Measurements from ENCODE around the gene SETX. TPM values are rescaled to one million over a fixed set of nuclear protein-coding genes. Genes with fewer than 3 reads are reported as not detected.

The SETX gene
- total RNA-seq, 1 donor from 2014 or later: 45.6 TPM

- Histone ChIP-seq H4K20me1 (ENCODE audit: insufficient read depth, low read length) (peaks cover 15% of the 10 kb centered on the region), H3K4me2 (ENCODE audit: low read length) (no peak overlapping the region), H3K9me3 (ENCODE audit: insufficient read depth, low read depth, low read length) (no peaks in the 10 kb centered on the region), H3K79me2 (ENCODE audit: insufficient read depth, low read length) (no peaks in the 10 kb centered on the region), H3K4me1 (ENCODE audit: insufficient read depth, low read length) (peaks cover 8% of the 10 kb centered on the region), H3K27ac (ENCODE audit: low read depth, low read length) (no peak overlapping the region), H2AFZ (ENCODE audit: low read depth, low read length) (no peak overlapping the region), H3K4me3 (ENCODE audit: insufficient read depth, low read depth, low read length) (no peak overlapping the region), H3K36me3 (ENCODE audit: insufficient read depth, low read length) (no peaks in the 10 kb centered on the region), H3K27me3 (ENCODE audit: insufficient read depth, low read length) (peaks cover 31% of the 10 kb centered on the region), H3K9ac (ENCODE audit: low read length) (no peak overlapping the region)
- FAIRE-seq (no peak), DNase-seq (ENCODE audit: low read depth) (no peak)
- TF ChIP-seq EZH2 (IDR thresholded peaks at IDR 0.05; ENCODE audit: insufficient read depth, low read length) (no peak), CTCF (IDR thresholded peaks at IDR 0.05; ENCODE audit: insufficient read depth, low read depth, low read length) (no peak)
- H3K27me3 Mint-ChIP-seq (ENCODE audit: low read depth, unreplicated experiment): peaks cover 69% of the 10 kb centered on the region
- H3K4me3 Mint-ChIP-seq (ENCODE audit: unreplicated experiment): no peak overlapping the region
- no peak overlapping the region for H3K27ac Mint-ChIP-seq (ENCODE audit: unreplicated experiment)
- peaks cover 1% of the 10 kb centered on the region for H3K4me1 Mint-ChIP-seq (ENCODE audit: low read depth, unreplicated experiment)
- H3K36me3 Mint-ChIP-seq (ENCODE audit: low read depth, unreplicated experiment): no peaks in the 10 kb centered on the region
- no peaks in the 10 kb centered on the region for H3K9me3 Mint-ChIP-seq (ENCODE audit: unreplicated experiment)
These were observed 117.3 kb downstream of the SETX start for GRCh38 chr9:132237481-132237880.

GRCh38 chr9:132236662-132237311, 118.0 kb downstream of the SETX start:
- FAIRE-seq (no peak), DNase-seq (ENCODE audit: low read depth) (no peak)
- no peak overlapping the region for H3K4me3 Mint-ChIP-seq (ENCODE audit: unreplicated experiment)
- H3K9me3 Mint-ChIP-seq (ENCODE audit: unreplicated experiment): no peaks in the 10 kb centered on the region
- TF ChIP-seq CTCF (IDR thresholded peaks at IDR 0.05; ENCODE audit: insufficient read depth, low read depth, low read length): no peak
- no peak for TF ChIP-seq EZH2 (IDR thresholded peaks at IDR 0.05; ENCODE audit: insufficient read depth, low read length)
- H3K27ac Mint-ChIP-seq (ENCODE audit: unreplicated experiment): no peak overlapping the region
- no peak overlapping the region for H3K9ac ChIP-seq (ENCODE audit: low read length)
- peaks cover 70% of the 10 kb centered on the region for H3K27me3 Mint-ChIP-seq (ENCODE audit: low read depth, unreplicated experiment)
- H3K36me3 Mint-ChIP-seq (ENCODE audit: low read depth, unreplicated experiment): no peaks in the 10 kb centered on the region
- H4K20me1 ChIP-seq (ENCODE audit: insufficient read depth, low read length): peaks cover 15% of the 10 kb centered on the region
- H3K79me2 ChIP-seq (ENCODE audit: insufficient read depth, low read length): no peaks in the 10 kb centered on the region
- no peak overlapping the region for H3K27ac ChIP-seq (ENCODE audit: low read depth, low read length)
- H3K4me2 ChIP-seq (ENCODE audit: low read length): no peak overlapping the region
- H3K4me1 ChIP-seq (ENCODE audit: insufficient read depth, low read length): peaks cover 6% of the 10 kb centered on the region
- peaks cover 34% of the 10 kb centered on the region for H3K27me3 ChIP-seq (ENCODE audit: insufficient read depth, low read length)
- no peak overlapping the region for H2AFZ ChIP-seq (ENCODE audit: low read depth, low read length)
- no peak overlapping the region for H3K4me3 ChIP-seq (ENCODE audit: insufficient read depth, low read depth, low read length)
- H3K4me1 Mint-ChIP-seq (ENCODE audit: low read depth, unreplicated experiment): no peaks in the 10 kb centered on the region
- H3K36me3 ChIP-seq (ENCODE audit: insufficient read depth, low read length): no peaks in the 10 kb centered on the region
- no peaks in the 10 kb centered on the region for H3K9me3 ChIP-seq (ENCODE audit: insufficient read depth, low read depth, low read length)

- Histone ChIP-seq H3K9ac (ENCODE audit: low read length) (no peak overlapping the region), H3K36me3 (ENCODE audit: insufficient read depth, low read length) (no peaks in the 10 kb centered on the region), H3K4me1 (ENCODE audit: insufficient read depth, low read length) (no peaks in the 10 kb centered on the region), H3K4me2 (ENCODE audit: low read length) (no peak overlapping the region), H3K27ac (ENCODE audit: low read depth, low read length) (no peak overlapping the region), H3K27me3 (ENCODE audit: insufficient read depth, low read length) (peaks cover 34% of the 10 kb centered on the region), H2AFZ (ENCODE audit: low read depth, low read length) (no peak overlapping the region), H4K20me1 (ENCODE audit: insufficient read depth, low read length) (peaks cover 15% of the 10 kb centered on the region), H3K79me2 (ENCODE audit: insufficient read depth, low read length) (no peaks in the 10 kb centered on the region), H3K4me3 (ENCODE audit: insufficient read depth, low read depth, low read length) (no peak overlapping the region), H3K9me3 (ENCODE audit: insufficient read depth, low read depth, low read length) (no peaks in the 10 kb centered on the region)
- Mint-ChIP-seq H3K4me1 (ENCODE audit: low read depth, unreplicated experiment) (no peaks in the 10 kb centered on the region), H3K4me3 (ENCODE audit: unreplicated experiment) (no peak overlapping the region), H3K9me3 (ENCODE audit: unreplicated experiment) (no peaks in the 10 kb centered on the region), H3K36me3 (ENCODE audit: low read depth, unreplicated experiment) (no peaks in the 10 kb centered on the region), H3K27ac (ENCODE audit: unreplicated experiment) (no peak overlapping the region), H3K27me3 (ENCODE audit: low read depth, unreplicated experiment) (peaks cover 69% of the 10 kb centered on the region)
- DNase-seq (ENCODE audit: low read depth): peak; percentile 22
- TF ChIP-seq CTCF (IDR thresholded peaks at IDR 0.05; ENCODE audit: insufficient read depth, low read depth, low read length) (peak; percentile 93), EZH2 (IDR thresholded peaks at IDR 0.05; ENCODE audit: insufficient read depth, low read length) (no peak)
- FAIRE-seq: no peak
These were observed 118.7 kb downstream of the SETX start for GRCh38 chr9:132235894-132236661.

All from astrocyte (in vitro differentiated cells and primary cell).